K562 (cell line): Measurements from ENCODE around the gene CDS2. TPM values are rescaled to one million over a fixed set of nuclear protein-coding genes. Genes with fewer than 3 reads are reported as not detected.

ENCODE experiments used
- ATAC-seq: fragments of 200-7000 bp; cut with Tn5 transposase; 3 replicates; pipeline ENCODE4 v1.9.1; 2020; ENCODE audit warnings: moderate library complexity
- BruUV-seq: library from RNA; stranded (reverse); fragments of 400-500 nt; replicated peaks from 2 replicates; lab custom pipeline; 2021; lab: Mats Ljungman, UMichigan
- CTCF ChIA-PET: fragments of 300-600 bp; formaldehyde crosslinking; extraction: SDS; loops from one replicate; lab custom pipeline; 2021; ENCODE audit warnings: low intra/inter-chr PET ratio; lab: Yijun Ruan, JAX
- POLR2A ChIA-PET: fragments of 300-600, 350-650 bp; sonication (Branson Sonifier 250); formaldehyde crosslinking; extraction: SDS; loops from one replicate; lab custom pipeline; 2021; ENCODE audit warnings: antibody characterized with exemption, inconsistent platforms; lab: Yijun Ruan, JAX
- DNase-seq, 4 experiments: peaks; one replicate each; pipeline versions ENCODE4 v3.0.0 to v3.0.0-alpha.2; 2011 to 2018; ENCODE audit warnings: low spot score in 3 of 4, mixed read lengths in 3 of 4; ENCODE audit errors: extremely low read depth in 1 of 4
- FAIRE-seq: peaks from 2 replicates; lab custom pipeline; 2011; peaks lifted over from hg19 to GRCh38; lab: Jason Lieb, UNC
- H2AFZ ChIP-seq: 2 replicates; pipeline ENCODE4 v1.6.0; 2011; ENCODE audit warnings: low read depth, low read length, control low read depth, inconsistent platforms
- H3K27ac ChIP-seq: fragments of 200-600 bp; 3 replicates; pipeline ENCODE4 v1.8.0; 2011; ENCODE audit warnings: low read depth, mild to moderate bottlenecking, control low read depth, inconsistent platforms, low read length, moderate library complexity, mixed read lengths; ENCODE audit errors: extremely low read depth
- H3K27me3 ChIP-seq, 2 experiments: fragments of 300-600 bp in 1 of 2; 2 replicates in 1 of 2; 3 replicates in 1 of 2; pipeline versions ENCODE4 v1.6.0 to v1.8.0; 2011; ENCODE audit warnings: inconsistent platforms in 2 of 2, low read length in 2 of 2, mild to moderate bottlenecking in 1 of 2, mixed read lengths in 1 of 2, moderate library complexity in 1 of 2; ENCODE audit not compliant: control insufficient read depth in 2 of 2, insufficient read depth in 2 of 2
- H3K36me3 ChIP-seq: fragments of 300-600 bp; 3 replicates; pipeline ENCODE4 v1.8.0; 2011; ENCODE audit warnings: mild to moderate bottlenecking, low read length, inconsistent platforms; ENCODE audit not compliant: control insufficient read depth, insufficient read depth
- H3K4me1 ChIP-seq, 2 experiments: fragments of 200-600 bp in 1 of 2; replicated peaks in 1 of 2; 2 replicates in 1 of 2; 3 replicates in 1 of 2; pipeline versions ENCODE4 v1.5.1 to v1.8.0; 2011; ENCODE audit warnings: inconsistent platforms in 2 of 2, low read length in 2 of 2, mild to moderate bottlenecking in 1 of 2, mixed read lengths in 1 of 2, moderate library complexity in 1 of 2; ENCODE audit not compliant: control insufficient read depth in 2 of 2, insufficient read depth in 2 of 2
- H3K4me2 ChIP-seq: 2 replicates; pipeline ENCODE4 v1.6.1; 2011; ENCODE audit warnings: low read length, control low read depth, inconsistent platforms, mixed read lengths; ENCODE audit not compliant: insufficient read depth
- H3K4me3 ChIP-seq: fragments of 200-600 bp; sonication (generic), shearing (Covaris generic); 2 replicates; pipeline ENCODE4 v1.5.1; 2016; ENCODE audit warnings: control low read depth, inconsistent platforms
- H3K79me2 ChIP-seq: fragments of 200-600 bp; 3 replicates; pipeline ENCODE4 v1.8.0; 2011; ENCODE audit warnings: low read length, inconsistent platforms; ENCODE audit not compliant: control insufficient read depth, insufficient read depth
- H3K9ac ChIP-seq, 2 experiments: 2 replicates each; pipeline versions ENCODE4 v1.6.0 to v1.6.1; 2011; ENCODE audit warnings: low read depth in 2 of 2, low read length in 2 of 2, control low read depth in 1 of 2, inconsistent platforms in 1 of 2, mild to moderate bottlenecking in 1 of 2, mixed read lengths in 1 of 2; ENCODE audit not compliant: insufficient read depth in 1 of 2
- H3K9me1 ChIP-seq: one replicate; pipeline ENCODE4 v1.6.0; 2011; ENCODE audit warnings: inconsistent platforms, mild to moderate bottlenecking, low read length, moderate library complexity; ENCODE audit not compliant: control insufficient read depth, insufficient read depth
- H3K9me3 ChIP-seq: replicated peaks from 2 replicates; pipeline ENCODE4 v1.5.1; 2011; ENCODE audit warnings: low read depth, low read length, inconsistent platforms; ENCODE audit not compliant: control insufficient read depth, insufficient read depth
- H4K20me1 ChIP-seq: replicated peaks from 2 replicates; pipeline ENCODE4 v1.6.1; 2011; ENCODE audit warnings: low read length, inconsistent platforms, mixed read lengths; ENCODE audit not compliant: control insufficient read depth, insufficient read depth
- MAZ ChIP-seq, 2 experiments: fragments of 450-650 bp in 1 of 2; sonication (generic) in 1 of 2; formaldehyde crosslinking; IDR thresholded peaks in 1 of 2; conservative IDR thresholded peaks in 1 of 2; 2 replicates each; pipeline versions ENCODE4 v1.4.0 to v1.5.0; 2020; ENCODE audit warnings: mild to moderate bottlenecking in 1 of 2, missing genetic modification reagents in 1 of 2
- NBN ChIP-seq: fragments of 450-650 bp; IDR thresholded peaks from 2 replicates; pipeline ENCODE4 v1.6.1; 2016; ENCODE audit warnings: low read depth, mild to moderate bottlenecking
- RBFOX2 ChIP-seq: fragments of 200-400 bp; formaldehyde crosslinking; IDR thresholded peaks from 2 replicates; pipeline ENCODE4 v1.6.1; 2017; ENCODE audit warnings: low read depth, mild to moderate bottlenecking, low read length, moderate library complexity
- TBL1XR1 ChIP-seq, 2 experiments: IDR thresholded peaks; 2 replicates each; pipeline ENCODE4 v1.6.1; 2012; ENCODE audit warnings: improper control_type of control experiment in 2 of 2, low read length in 2 of 2, mild to moderate bottlenecking in 1 of 2
- WGBS: fragments of 100-300 bp; shearing (Covaris generic); methylation state at CpG from one replicate; pipeline ENCODE4 v1.1.6; 2016; ENCODE audit warnings: low coverage, mixed read lengths; ENCODE audit not compliant: insufficient coverage; ENCODE audit errors: missing lambda C conversion rate; 5-methylcytosine and 5-hydroxymethylcytosine counted together
- in situ Hi-C: fragments of 300-500 bp; cut with MboI; formaldehyde crosslinking; loops from 4 replicates; pipeline ENCODE4 v1.15.0; 2018; ENCODE audit warnings: inconsistent platforms, mixed read lengths
- intact Hi-C: fragments of 100-400 bp; cut with micrococcal nuclease; formaldehyde crosslinking; loops from 2 replicates; pipeline ENCODE4 v1.14.2; 2022
- polyA plus RNA-seq, 8 experiments: library from polyadenylated mRNA; depleted of rRNA in 4 of 8; stranded (reverse) in 5 of 8; unstranded in 3 of 8; fragments of >200 nt; fragmentation: Nextera tagmentation in 2 of 8; fragmentation: Illumina TruSeq in 1 of 8; extraction: Ambion mirVana in 2 of 8; extraction: Trizol in 1 of 8; gene quantifications; 2 replicates each; pipeline versions ENCODE4 v1.2.1 to v1.2.3, GENCODE V29; 2011 to 2014; ENCODE audit warnings: inconsistent platforms in 1 of 8, missing spikeins in 1 of 8
- total RNA-seq, 7 experiments: library from RNA; depleted of rRNA in 6 of 7; stranded (reverse); fragments of >200 nt in 6 of 7; fragmentation: Illumina TruSeq in 2 of 7; extraction: Trizol in 2 of 7; gene quantifications; 2 replicates each; pipeline versions ENCODE4 v1.2.1 to v1.2.3, GENCODE V29; 2011 to 2021; ENCODE audit warnings: low replicate concordance in 1 of 7
- TF ChIP-seq, protein P1 (sequence below): sonication (generic); formaldehyde crosslinking; IDR thresholded peaks from 2 replicates; pipeline ENCODE4 v1.9.0; 2022; ENCODE audit warnings: mild to moderate bottlenecking, missing genetic modification reagents

The CDS2 gene
- total and polyA plus RNA-seq, 9 of the 15 experiments (the other 6 are each of a cell fraction or from before 2014, with no cell fraction given), result 6.4 to 46.4 (median 12.2) TPM

DNA sequence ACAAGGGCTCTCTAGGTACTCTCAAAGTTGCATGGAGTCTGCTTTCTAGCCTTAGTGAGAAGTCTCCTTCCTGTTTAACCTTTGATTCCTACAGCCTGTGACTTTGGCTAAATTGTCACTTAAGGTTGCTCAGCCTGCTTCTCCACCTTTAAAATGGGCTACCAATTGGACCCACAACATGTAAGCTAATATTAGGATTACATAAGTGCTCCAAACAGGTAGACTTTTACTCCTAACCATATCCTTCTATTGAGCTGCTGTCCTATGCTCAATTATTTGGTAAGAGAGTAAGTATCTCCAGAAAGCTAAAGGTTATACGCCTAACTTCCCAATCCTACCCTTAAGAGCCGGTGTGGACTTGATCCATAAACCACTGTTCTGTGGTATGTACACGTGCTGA lies 9.9 kb upstream of the CDS2 start:
- CTCF ChIA-PET, result interaction anchor here (0.5 kb wide), 1 partner anchor 74 kb away, joined by 3 read pairs; no protein-coding TSS in a partner anchor
- no peak for ATAC-seq

More for the DNA sequence above, 9.9 kb upstream of the CDS2 start:
- WGBS, result 38% methylated on average over 3 of the region's 3 CpGs
- DNase-seq (no peak), FAIRE-seq (no peak)
- no TSS peak for BruUV-seq
- H3K4me3 ChIP-seq, result peak overlapping the region; percentile 77; the same call in 1 of the 2 replicates
- no peaks in the 10 kb centered on the region for H3K27me3 ChIP-seq
- intact Hi-C loops, result no loop called here
- H3K9me1 ChIP-seq, result no peaks in the 10 kb centered on the region
- H4K20me1 ChIP-seq, result peaks cover 14% of the 10 kb centered on the region
- H3K9ac ChIP-seq, result peak overlapping the region in 1 of 2 experiments; percentile 27; a peak in 1 of 4 replicates
- in situ Hi-C loops, result no loop called here
- peaks cover 52% of the 10 kb centered on the region for H3K36me3 ChIP-seq
- H3K9me3 ChIP-seq, result no peaks in the 10 kb centered on the region
- H2AFZ ChIP-seq, result no peak overlapping the region
- H3K27ac ChIP-seq, result peak overlapping the region; percentile 25; the same call in 1 of the 3 replicates
- peak overlapping the region; percentile 53; the same call in 1 of the 2 replicates for H3K4me2 ChIP-seq
- POLR2A ChIA-PET, result interaction anchor here (1.1 to 1.2 kb wide), 3 partner anchors 11 to 16 kb away, joined by 3 to 5 read pairs (median 5); no protein-coding TSS in a partner anchor
- peaks cover 53% of the 10 kb centered on the region for H3K79me2 ChIP-seq
- H3K4me1 ChIP-seq, result peaks cover 6 to 14% of the 10 kb centered on the region in 2 experiments; a peak in 4 of 5 replicates
- no peak for TF ChIP-seq TBL1XR1 (IDR thresholded peaks at IDR 0.05; ENCODE audit: low read length in 2 of 2)
- TF ChIP-seq, protein P1, sequence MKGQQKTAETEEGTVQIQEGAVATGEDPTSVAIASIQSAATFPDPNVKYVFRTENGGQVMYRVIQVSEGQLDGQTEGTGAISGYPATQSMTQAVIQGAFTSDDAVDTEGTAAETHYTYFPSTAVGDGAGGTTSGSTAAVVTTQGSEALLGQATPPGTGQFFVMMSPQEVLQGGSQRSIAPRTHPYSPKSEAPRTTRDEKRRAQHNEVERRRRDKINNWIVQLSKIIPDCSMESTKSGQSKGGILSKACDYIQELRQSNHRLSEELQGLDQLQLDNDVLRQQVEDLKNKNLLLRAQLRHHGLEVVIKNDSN (CRISPR knock-in tag), result no peak
- peak; percentile 40; the same call in 1 of the 2 replicates for TF ChIP-seq RBFOX2
- TF ChIP-seq MAZ (CRISPR knock-in tag; conservative IDR thresholded peaks at IDR 0.05 in 1 of 2, IDR thresholded peaks at IDR 0.05 in 1 of 2), result no peak
- no peak for TF ChIP-seq NBN
- TF ChIP-seq, all 486 proteins: peak for 1
